H9 (cell line): ENCODE data around the gene RHBDL1. TPM values are rescaled to one million over a fixed set of nuclear protein-coding genes. Genes with fewer than 3 reads are reported as not detected.

Experiments
- DNase-seq: peaks from one replicate; pipeline ENCODE4 v3.0.0-alpha.2; 2017
- H2AFZ ChIP-seq: one replicate; pipeline ENCODE4 v1.6.1; 2013; ENCODE audit warnings: mild to moderate bottlenecking, low read length, control low read depth, moderate library complexity
- H2AK5ac ChIP-seq: 2 replicates; pipeline ENCODE4 v1.6.1; 2013; ENCODE audit warnings: low read length, control low read depth, mixed read lengths; ENCODE audit not compliant: insufficient read length
- H2BK120ac ChIP-seq: one replicate; pipeline ENCODE4 v1.6.1; 2013; ENCODE audit warnings: low read depth, mild to moderate bottlenecking, low read length, control low read depth, inconsistent platforms; ENCODE audit not compliant: poor library complexity, severe bottlenecking
- H2BK12ac ChIP-seq: 2 replicates; pipeline ENCODE4 v1.6.1; 2013; ENCODE audit warnings: low read length, control low read depth, mixed read lengths, low read depth; ENCODE audit not compliant: insufficient read length
- H2BK15ac ChIP-seq: 2 replicates; pipeline ENCODE4 v1.6.1; 2013; ENCODE audit warnings: low read depth, low read length, control low read depth
- H2BK20ac ChIP-seq: one replicate; pipeline ENCODE4 v1.6.1; 2013; ENCODE audit warnings: low read depth, mild to moderate bottlenecking, low read length, control low read depth, inconsistent platforms; ENCODE audit not compliant: poor library complexity, severe bottlenecking
- H2BK5ac ChIP-seq: 2 replicates; pipeline ENCODE4 v1.6.1; 2013; ENCODE audit warnings: low read length, control low read depth, mixed read lengths; ENCODE audit not compliant: insufficient read length
- H3K14ac ChIP-seq: 2 replicates; pipeline ENCODE4 v1.6.1; 2013; ENCODE audit warnings: low read length, control low read depth; ENCODE audit not compliant: insufficient read depth
- H3K18ac ChIP-seq: 2 replicates; pipeline ENCODE4 v1.6.1; 2013; ENCODE audit warnings: low read depth, mild to moderate bottlenecking, mixed read lengths, low read length, control low read depth; ENCODE audit not compliant: insufficient read length
- H3K23ac ChIP-seq: 2 replicates; pipeline ENCODE4 v1.6.1; 2013; ENCODE audit warnings: low read length, control low read depth, mixed read lengths, low read depth; ENCODE audit not compliant: insufficient read length
- H3K23me2 ChIP-seq: 2 replicates; pipeline ENCODE4 v1.6.1; 2013; ENCODE audit warnings: low read depth, mild to moderate bottlenecking, mixed read lengths, low read length, control low read depth; ENCODE audit not compliant: insufficient read length, poor library complexity, severe bottlenecking
- H3K27ac ChIP-seq: 2 replicates; pipeline ENCODE4 v1.5.1; 2013; ENCODE audit warnings: low read length, control low read depth, mixed read lengths, low read depth; ENCODE audit not compliant: insufficient read length
- H3K27me3 ChIP-seq: 2 replicates; pipeline ENCODE4 v1.6.1; 2013; ENCODE audit warnings: low read length, control low read depth, inconsistent platforms; ENCODE audit not compliant: insufficient read depth
- H3K4ac ChIP-seq: 2 replicates; pipeline ENCODE4 v1.6.1; 2013; ENCODE audit warnings: low read depth, mild to moderate bottlenecking, control low read depth, inconsistent platforms, low read length, moderate library complexity
- H3K4me1 ChIP-seq: 2 replicates; pipeline ENCODE4 v1.6.1; 2013; ENCODE audit warnings: low read length, control low read depth, inconsistent platforms; ENCODE audit not compliant: insufficient read depth
- H3K4me2 ChIP-seq: 2 replicates; pipeline ENCODE4 v1.6.1; 2013; ENCODE audit warnings: low read length, control low read depth, mixed read lengths; ENCODE audit not compliant: insufficient read length, insufficient read depth
- H3K56ac ChIP-seq: 2 replicates; pipeline ENCODE4 v1.6.1; 2013; ENCODE audit warnings: low read depth, mild to moderate bottlenecking, mixed read lengths, low read length, control low read depth; ENCODE audit not compliant: insufficient read length
- H3K79me1 ChIP-seq: 2 replicates; pipeline ENCODE4 v1.6.1; 2013; ENCODE audit warnings: low read depth, mild to moderate bottlenecking, moderate library complexity, low read length, control low read depth, inconsistent platforms; ENCODE audit not compliant: insufficient read depth, poor library complexity, severe bottlenecking
- H3K79me2 ChIP-seq: 2 replicates; pipeline ENCODE4 v1.6.1; 2013; ENCODE audit warnings: low read length, control low read depth, inconsistent platforms; ENCODE audit not compliant: insufficient read depth
- H3K9ac ChIP-seq: 2 replicates; pipeline ENCODE4 v1.6.1; 2013; ENCODE audit warnings: low read length, control low read depth, mixed read lengths; ENCODE audit not compliant: insufficient read length; ENCODE audit errors: extremely low read depth
- H3K9me3 ChIP-seq: one replicate; pipeline ENCODE4 v1.6.1; 2013; ENCODE audit warnings: low read depth, low read length, inconsistent platforms; ENCODE audit not compliant: control insufficient read depth
- H3T11ph ChIP-seq: one replicate; pipeline ENCODE4 v1.6.1; 2013; ENCODE audit warnings: mild to moderate bottlenecking, low read length, control low read depth, inconsistent platforms
- H4K20me1 ChIP-seq: one replicate; pipeline ENCODE4 v1.6.1; 2013; ENCODE audit not compliant: control insufficient read depth, insufficient read length, insufficient read depth
- H4K5ac ChIP-seq: 2 replicates; pipeline ENCODE4 v1.6.1; 2013; ENCODE audit warnings: low read depth, mild to moderate bottlenecking, mixed read lengths, low read length, control low read depth; ENCODE audit not compliant: insufficient read length
- H4K8ac ChIP-seq: replicated peaks from 2 replicates; pipeline ENCODE4 v1.6.1; 2013; ENCODE audit warnings: low read length, control low read depth, mixed read lengths, low read depth; ENCODE audit not compliant: insufficient read length
- H4K91ac ChIP-seq: 2 replicates; pipeline ENCODE4 v1.6.1; 2013; ENCODE audit warnings: low read depth, mild to moderate bottlenecking, moderate library complexity, mixed read lengths, low read length, control low read depth; ENCODE audit not compliant: insufficient read length
- H3K27ac Mint-ChIP-seq, 3 experiments: 2 replicates in 2 of 3; 3 replicates in 1 of 3; pipeline ENCODE4 v1.8.0; 2020 to 2021; ENCODE audit warnings: mixed read lengths in 3 of 3, mild to moderate bottlenecking in 1 of 3, moderate library complexity in 1 of 3
- H3K27me3 Mint-ChIP-seq: 2 replicates; pipeline ENCODE4 v1.8.0; 2021; ENCODE audit warnings: low read depth, mild to moderate bottlenecking, moderate library complexity, mixed read lengths
- H3K36me3 Mint-ChIP-seq, 3 experiments: 2 replicates in 2 of 3; 3 replicates in 1 of 3; pipeline ENCODE4 v1.8.0; 2020 to 2021; ENCODE audit warnings: low read depth in 3 of 3, mixed read lengths in 3 of 3; ENCODE audit not compliant: insufficient read depth in 1 of 3
- H3K4me1 Mint-ChIP-seq, 2 experiments: 2 replicates each; pipeline ENCODE4 v1.8.0; 2020; ENCODE audit warnings: mixed read lengths in 2 of 2
- H3K4me3 Mint-ChIP-seq, 2 experiments: 2 replicates in 1 of 2; 3 replicates in 1 of 2; pipeline ENCODE4 v1.8.0; 2020 to 2021; ENCODE audit warnings: mild to moderate bottlenecking in 2 of 2, mixed read lengths in 2 of 2, moderate library complexity in 1 of 2
- H3K9me3 Mint-ChIP-seq, 2 experiments: 2 replicates in 1 of 2; 3 replicates in 1 of 2; pipeline ENCODE4 v1.8.0; 2020; ENCODE audit warnings: mild to moderate bottlenecking in 2 of 2, mixed read lengths in 2 of 2, moderate library complexity in 1 of 2
- CTCF ChIP-seq: fragments of 200-600 bp; sonication (generic); conservative IDR thresholded peaks from 3 replicates; pipeline ENCODE4 v1.8.0; 2021; ENCODE audit warnings: antibody characterized with exemption, mild to moderate bottlenecking
- WGBS: extraction: QIAGEN DNeasy Blood & Tissue Kit; methylation state at CpG from one replicate; pipeline ENCODE4 v1.1.7; 2013; ENCODE audit warnings: missing lambda C conversion rate, low lambda C conversion rate, mixed read lengths; ENCODE audit not compliant: insufficient read length; ENCODE audit errors: extremely low coverage; 5-methylcytosine and 5-hydroxymethylcytosine counted together
- total RNA-seq: library from RNA; stranded (reverse); gene quantifications from 2 replicates; pipeline ENCODE4 v1.2.1, GENCODE V29; 2021

Gene RHBDL1
- total RNA-seq, 1 experiment from 2014 or later = 7.6 TPM

- no peak overlapping the region for H3K27ac Mint-ChIP-seq
- Histone ChIP-seq H2AK5ac (no peak overlapping the region), H2BK12ac (no peak overlapping the region), H3T11ph (no peak overlapping the region), H4K5ac (no peak overlapping the region), H4K91ac (no peak overlapping the region), H3K23ac (no peak overlapping the region), H3K79me2 (peaks cover 2% of the 10 kb centered on the region; the same call in 1 of the 2 replicates), H3K14ac (no peak overlapping the region), H3K9me3 (no peaks in the 10 kb centered on the region), H3K9ac (no peak overlapping the region), H3K18ac (no peak overlapping the region), H3K4me1 (no peaks in the 10 kb centered on the region; the same call in 1 of the 2 replicates), H2BK15ac (no peak overlapping the region), H4K8ac (no peak overlapping the region), H3K4ac (no peak overlapping the region), H2BK20ac (no peak overlapping the region), H2BK120ac (no peak overlapping the region), H3K27ac (no peak overlapping the region), H4K20me1 (no peaks in the 10 kb centered on the region), H3K27me3 (no peaks in the 10 kb centered on the region), H2BK5ac (no peak overlapping the region), H3K79me1 (no peaks in the 10 kb centered on the region), H2AFZ (no peak overlapping the region), H3K23me2 (peaks cover 15% of the 10 kb centered on the region), H3K56ac (no peak overlapping the region), H3K4me2 (no peak overlapping the region)
- WGBS = no CpG with 5 or more reads among the region's 74 CpGs
- peaks cover 2% of the 10 kb centered on the region; the same call in 1 of the 2 replicates for H3K27me3 Mint-ChIP-seq
- H3K9me3 Mint-ChIP-seq = peaks cover 3% of the 10 kb centered on the region in 2 experiments; a peak in 2 of 5 replicates
- peaks cover 14 to 34% of the 10 kb centered on the region in 2 experiments for H3K4me1 Mint-ChIP-seq
- H3K4me3 Mint-ChIP-seq = no peak overlapping the region
- TF ChIP-seq CTCF = no peak
- H3K36me3 Mint-ChIP-seq = peaks cover 0 to 6% (median 1%) of the 10 kb centered on the region in 3 experiments; a peak in 4 of 7 replicates
- DNase-seq = no peak
Observed at GRCh38 chr16:633336-634050, 42.0 kb upstream of the RHBDL1 start.
